ENCODE measurements around the gene GPR55.

The GPR55 gene

GRCh38 chr2:230927711-230928341 is 2.8 kb upstream of the GPR55 start:
- no peak for TF ChIP-seq CTCF (conservative IDR thresholded peaks at IDR 0.05; ENCODE audit: low read length)
- no peak for DNase-seq (ENCODE audit: low read depth)
- H3K4me3 ChIP-seq (ENCODE audit: low read length), result no peak overlapping the region

- DNase-seq (ENCODE audit: low read depth), result no peak
- no peak overlapping the region for H3K4me3 ChIP-seq (ENCODE audit: low read length)
- no peak for TF ChIP-seq CTCF (conservative IDR thresholded peaks at IDR 0.05; ENCODE audit: low read length)
These were observed 1.1 kb upstream of the GPR55 start for GRCh38 chr2:230925879-230926765.

GRCh38 chr2:230925443-230925878 is 419 bp upstream of the GPR55 start:
- TF ChIP-seq CTCF (conservative IDR thresholded peaks at IDR 0.05; ENCODE audit: low read length), result no peak
- H3K4me3 ChIP-seq (ENCODE audit: low read length), result no peak overlapping the region
- no peak for DNase-seq (ENCODE audit: low read depth)

- DNase-seq (ENCODE audit: low read depth), result no peak
- no peak for TF ChIP-seq CTCF (conservative IDR thresholded peaks at IDR 0.05; ENCODE audit: low read length)
- no peak overlapping the region for H3K4me3 ChIP-seq (ENCODE audit: low read length)
These were observed 961 bp downstream of the GPR55 start for GRCh38 chr2:230924092-230924469.

- DNase-seq (ENCODE audit: low read depth), result no peak
- H3K4me3 ChIP-seq (ENCODE audit: low read length), result no peak overlapping the region
- TF ChIP-seq CTCF (conservative IDR thresholded peaks at IDR 0.05; ENCODE audit: low read length), result no peak
These were observed 1.9 kb downstream of the GPR55 start for GRCh38 chr2:230922951-230923717.

- no peak for TF ChIP-seq CTCF (conservative IDR thresholded peaks at IDR 0.05; ENCODE audit: low read length)
- no peak for DNase-seq (ENCODE audit: low read depth)
- no peak overlapping the region for H3K4me3 ChIP-seq (ENCODE audit: low read length)
These were observed 3.0 kb downstream of the GPR55 start for GRCh38 chr2:230921806-230922595.
